HG02884 (cell line): Measurements from ENCODE around the gene PROC.
"Not testable (repeated sequence)": the region's sequence is repeated elsewhere in the genome, so short reads cannot be mapped to it uniquely, and the experiment has no call there.

Experiments used
- ATAC-seq: cut with Tn5 transposase; IDR thresholded peaks from one replicate; pipeline ENCODE4 v1.9.1; 2021; ENCODE audit warnings: mild to moderate bottlenecking, moderate library complexity; ENCODE audit not compliant: unreplicated experiment

Gene PROC

GRCh38 chr2:127425540-127426490 is 7.6 kb downstream of the PROC start:
- ATAC-seq: no peak

DNA sequence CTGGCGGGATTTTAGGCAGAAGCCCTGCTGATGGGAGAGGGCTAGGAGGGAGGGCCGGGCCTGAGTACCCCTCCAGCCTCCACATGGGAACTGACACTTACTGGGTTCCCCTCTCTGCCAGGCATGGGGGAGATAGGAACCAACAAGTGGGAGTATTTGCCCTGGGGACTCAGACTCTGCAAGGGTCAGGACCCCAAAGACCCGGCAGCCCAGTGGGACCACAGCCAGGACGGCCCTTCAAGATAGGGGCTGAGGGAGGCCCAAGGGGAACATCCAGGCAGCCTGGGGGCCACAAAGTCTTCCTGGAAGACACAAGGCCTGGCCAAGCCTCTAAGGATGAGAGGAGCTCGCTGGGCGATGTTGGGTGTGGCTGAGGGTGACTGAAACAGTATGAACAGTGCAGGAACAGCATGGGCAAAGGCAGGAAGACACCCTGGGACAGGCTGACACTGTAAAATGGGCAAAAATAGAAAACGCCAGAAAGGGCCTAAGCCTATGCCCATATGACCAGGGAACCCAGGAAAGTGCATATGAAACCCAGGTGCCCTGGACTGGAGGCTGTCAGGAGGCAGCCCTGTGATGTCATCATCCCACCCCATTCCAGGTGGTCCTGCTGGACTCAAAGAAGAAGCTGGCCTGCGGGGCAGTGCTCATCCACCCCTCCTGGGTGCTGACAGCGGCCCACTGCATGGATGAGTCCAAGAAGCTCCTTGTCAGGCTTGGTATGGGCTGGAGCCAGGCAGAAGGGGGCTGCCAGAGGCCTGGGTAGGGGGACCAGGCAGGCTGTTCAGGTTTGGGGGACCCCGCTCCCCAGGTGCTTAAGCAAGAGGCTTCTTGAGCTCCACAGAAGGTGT is 8.5 kb downstream of the PROC start:
- ATAC-seq: no peak

- ATAC-seq: no peak
These were observed 9.3 kb downstream of the PROC start for GRCh38 chr2:127427376-127428056.

GRCh38 chr2:127428057-127428814 is 10.0 kb downstream of the PROC start:
- no peak for ATAC-seq

GRCh38 chr2:127428815-127429109 is 10.5 kb downstream of the PROC start:
- ATAC-seq: no peak

DNA sequence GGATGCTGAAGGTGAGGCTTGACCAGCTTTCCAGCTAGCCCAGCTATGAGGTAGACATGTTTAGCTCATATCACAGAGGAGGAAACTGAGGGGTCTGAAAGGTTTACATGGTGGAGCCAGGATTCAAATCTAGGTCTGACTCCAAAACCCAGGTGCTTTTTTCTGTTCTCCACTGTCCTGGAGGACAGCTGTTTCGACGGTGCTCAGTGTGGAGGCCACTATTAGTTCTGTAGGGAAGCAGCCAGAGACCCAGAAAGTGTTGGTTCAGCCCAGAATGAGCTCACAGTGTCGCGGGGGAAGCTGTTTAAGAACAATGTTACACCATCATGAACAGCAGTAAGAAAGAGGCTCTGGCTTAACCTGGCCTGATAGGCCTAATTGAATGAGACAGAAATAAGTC is 11.1 kb downstream of the PROC start:
- no peak for ATAC-seq

- no peak for ATAC-seq
These were observed 11.7 kb downstream of the PROC start for GRCh38 chr2:127429844-127430425.

DNA sequence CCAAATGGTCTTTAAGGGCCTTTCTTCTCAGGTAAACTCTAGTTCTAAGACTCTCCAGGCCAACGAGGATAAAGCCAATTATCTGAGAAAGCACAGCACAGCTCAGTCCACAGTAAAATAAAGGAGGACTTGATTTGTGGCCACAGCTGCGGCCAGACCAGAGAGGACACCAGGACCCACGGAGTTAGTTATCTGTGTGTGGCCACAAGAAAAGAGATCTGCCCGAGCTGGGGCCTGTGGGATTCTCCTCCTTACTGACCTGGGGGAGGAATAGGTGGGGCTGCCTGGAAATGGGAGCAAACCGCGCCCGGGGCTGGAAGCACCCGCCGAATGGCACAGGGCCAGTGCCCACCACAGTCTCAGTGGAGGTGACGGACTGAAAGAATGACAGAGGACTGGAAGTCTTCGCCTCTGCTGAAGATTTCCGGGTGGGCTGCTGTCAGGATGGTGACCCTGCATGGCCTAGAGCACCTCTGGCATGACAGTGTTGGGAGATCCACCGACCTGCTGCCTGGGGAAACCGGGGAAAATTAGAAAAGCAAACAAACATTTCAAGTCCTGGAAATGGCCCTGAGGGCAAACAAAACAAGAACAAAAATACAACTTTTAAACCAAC is 13.3 kb downstream of the PROC start:
- ATAC-seq: no peak

DNA sequence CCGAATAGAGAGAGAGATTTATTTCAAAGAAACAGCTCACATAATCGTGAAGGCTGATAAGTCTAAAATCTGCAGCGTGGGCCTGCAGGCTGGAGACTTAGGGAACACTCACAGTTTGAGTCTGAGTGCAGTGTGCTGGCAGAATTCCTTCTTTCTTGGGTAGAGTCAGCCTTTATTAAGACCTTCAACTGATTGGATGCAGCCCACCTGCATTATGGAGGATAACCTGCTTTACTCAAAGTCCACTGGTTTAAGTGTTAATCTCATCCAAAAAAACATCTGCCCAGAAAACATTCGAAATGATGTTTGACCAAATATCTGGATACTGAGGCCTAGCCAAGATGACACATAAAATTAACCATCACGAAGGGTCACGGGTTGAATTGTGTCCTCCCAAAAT is 16.3 kb downstream of the PROC start:
- ATAC-seq: no peak

- ATAC-seq: no peak
These were observed 18.8 kb downstream of the PROC start for GRCh38 chr2:127437056-127437455.

DNA sequence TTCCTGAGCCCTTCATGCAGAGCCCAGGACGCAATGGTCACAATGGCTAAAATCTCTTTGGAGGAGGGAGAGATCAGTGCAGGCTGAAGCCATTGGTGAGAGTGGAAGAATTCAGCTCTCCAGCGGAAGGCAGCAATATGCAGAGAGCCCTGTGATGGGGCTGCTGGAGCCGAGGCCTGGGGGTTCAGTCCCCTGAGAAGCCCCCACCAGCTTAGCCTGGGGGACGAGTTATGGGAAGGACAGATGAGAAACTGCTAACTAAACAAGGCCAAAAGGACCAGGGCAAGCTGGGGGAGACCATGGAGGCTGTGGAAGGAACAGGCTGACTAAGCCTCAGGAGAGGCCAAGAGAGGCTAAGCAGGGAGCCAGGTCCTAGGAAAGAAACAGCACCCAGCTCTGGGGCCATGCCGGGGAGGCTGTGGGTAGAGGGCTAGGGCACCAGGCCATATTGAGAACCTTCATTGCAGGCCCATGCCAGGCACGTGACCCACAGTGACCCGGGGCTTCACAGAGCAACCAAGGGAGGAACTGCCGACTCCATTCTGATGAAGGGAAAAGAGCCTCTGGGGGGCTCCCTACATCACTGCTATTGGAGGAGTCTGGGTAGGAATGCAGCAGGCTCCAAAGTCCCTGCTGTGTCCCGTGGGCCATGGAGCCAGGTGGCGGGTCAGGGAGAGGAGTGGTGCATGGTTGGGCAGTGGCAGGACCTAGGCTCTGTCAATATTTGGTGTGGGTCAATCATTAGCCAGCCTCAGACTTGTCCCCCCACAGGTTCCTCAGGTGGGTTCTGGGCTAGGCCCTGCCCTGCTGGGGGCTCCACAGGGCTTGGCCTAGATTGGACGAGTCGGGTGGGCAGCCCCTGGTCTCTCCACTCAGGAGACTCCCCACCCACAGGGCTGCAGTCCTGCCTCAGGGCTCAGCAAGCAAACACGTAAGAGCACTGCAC is 19.8 kb downstream of the PROC start:
- no peak for ATAC-seq

DNA sequence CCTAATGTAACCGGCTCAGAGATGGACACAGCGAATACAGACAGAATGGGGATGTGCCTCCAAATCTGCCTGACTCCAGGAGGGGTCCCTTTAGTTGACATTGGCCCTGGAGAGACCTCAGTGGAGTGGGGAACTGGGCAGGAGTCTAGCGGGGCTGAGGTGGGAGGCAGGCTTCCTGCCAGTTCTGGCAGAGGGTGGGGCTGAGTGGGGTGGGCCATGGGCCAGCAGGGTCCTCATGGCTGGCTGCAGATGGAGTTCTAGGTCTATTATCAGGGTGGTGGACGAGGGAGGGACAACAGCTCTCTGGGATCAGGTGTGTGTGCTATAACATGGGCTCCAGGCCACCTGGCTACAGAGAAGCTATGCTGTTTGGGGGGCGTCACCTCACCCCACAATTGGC is 21.1 kb downstream of the PROC start:
- ATAC-seq: no peak

DNA sequence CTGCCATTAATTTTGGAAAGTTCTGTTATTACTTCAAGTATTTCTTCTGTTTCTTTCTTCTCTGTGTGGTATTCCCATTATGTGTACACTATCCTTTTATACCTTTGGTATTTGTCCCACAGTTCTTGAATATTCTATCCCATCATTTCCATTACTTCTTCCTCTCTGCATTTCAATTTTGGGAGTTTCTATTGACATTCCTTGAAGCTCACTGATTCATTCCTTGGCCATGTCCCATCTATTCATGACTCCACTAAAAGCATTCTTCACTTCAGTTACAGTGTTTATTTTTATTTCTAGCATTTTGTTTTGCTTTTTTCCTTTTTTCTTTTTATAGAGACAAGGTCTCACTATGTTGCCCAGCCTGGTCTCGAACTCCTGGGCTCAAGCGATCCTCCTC is 30.3 kb downstream of the PROC start:
- no peak for ATAC-seq

- ATAC-seq: no peak
These were observed 31.2 kb downstream of the PROC start for GRCh38 chr2:127449414-127449813.

DNA sequence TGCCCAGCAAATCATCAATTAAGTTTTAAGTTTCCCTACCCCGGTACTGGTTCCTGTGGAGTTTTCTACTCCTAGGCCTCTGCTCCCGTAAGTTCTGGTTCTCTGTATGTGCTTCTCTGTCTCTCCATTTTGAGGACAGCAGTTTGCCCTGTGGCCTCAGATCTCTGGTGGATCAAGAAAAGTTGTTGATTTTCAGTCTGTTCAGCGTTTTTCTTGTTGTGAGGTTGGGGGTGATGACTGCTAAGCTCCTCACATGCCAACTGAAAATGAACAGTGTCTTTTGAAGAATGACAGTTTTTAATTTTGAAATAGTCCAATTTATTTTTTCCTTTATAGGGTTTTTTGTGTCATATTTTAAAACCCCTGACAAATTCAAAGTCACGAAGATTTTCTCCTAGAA is 31.7 kb downstream of the PROC start:
- ATAC-seq: no peak

GRCh38 chr2:127451981-127452380 is 33.8 kb downstream of the PROC start:
- no peak for ATAC-seq

DNA sequence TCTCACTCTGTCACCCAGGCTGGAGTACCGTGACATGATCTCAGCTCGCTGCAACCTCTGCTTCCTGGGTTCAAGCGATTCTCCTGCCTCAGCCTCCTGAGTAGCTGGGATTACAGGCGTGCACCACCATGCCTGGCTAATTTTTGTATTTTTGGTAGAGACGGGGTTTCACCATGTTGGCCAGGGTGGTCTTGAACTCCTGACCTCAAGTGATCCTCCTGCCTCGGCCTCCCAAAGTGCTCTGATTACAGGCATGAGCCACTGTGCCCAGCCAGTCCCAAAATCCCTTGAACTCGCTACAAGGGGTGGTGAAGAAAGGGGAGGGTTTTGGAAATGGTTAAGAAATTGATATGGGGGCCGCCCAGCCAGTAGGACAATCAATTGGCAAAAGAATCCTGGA is 34.2 kb downstream of the PROC start:
- not testable (repeated sequence) for ATAC-seq

DNA sequence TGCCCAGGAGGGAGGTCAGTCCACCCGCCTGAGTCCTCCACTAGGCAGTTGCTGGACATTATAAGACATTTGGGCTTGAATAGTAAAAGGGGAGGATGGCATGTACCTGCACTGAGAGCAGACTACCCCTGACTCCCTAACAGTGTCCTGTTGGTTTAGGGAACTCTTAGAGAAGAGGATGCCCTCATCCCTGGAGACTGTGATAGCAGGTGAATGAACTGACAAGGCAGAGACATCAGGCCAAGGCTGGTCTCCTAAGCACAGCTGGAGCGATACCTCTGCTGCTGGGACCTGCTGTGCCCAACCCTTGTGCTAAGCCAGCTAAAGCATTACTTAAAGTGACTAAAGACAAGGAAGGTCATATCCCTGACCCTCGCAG is 34.8 kb downstream of the PROC start:
- ATAC-seq: no peak
